IPS DF 6.9 (cell line): ENCODE measurements around the gene PANX2.
"Not testable (repeated sequence)": the region's sequence is repeated elsewhere in the genome, so short reads cannot be mapped to it uniquely, and the experiment has no call there.

ENCODE experiments used
- DNase-seq: peaks from one replicate; pipeline ENCODE4 v3.0.0-alpha.2; 2013; ENCODE audit warnings: low read depth, low spot score
- H3K27ac ChIP-seq: one replicate; pipeline ENCODE4 v1.5.1; 2013; ENCODE audit warnings: low read length, control low read depth
- H3K27me3 ChIP-seq: 2 replicates; pipeline ENCODE4 v1.6.1; 2013; ENCODE audit warnings: mild to moderate bottlenecking, low read length; ENCODE audit not compliant: control insufficient read depth, insufficient read depth
- H3K36me3 ChIP-seq: 2 replicates; pipeline ENCODE4 v1.6.1; 2013; ENCODE audit warnings: low read length; ENCODE audit not compliant: control insufficient read depth, insufficient read depth
- H3K4me1 ChIP-seq: 2 replicates; pipeline ENCODE4 v1.6.1; 2013; ENCODE audit warnings: low read length; ENCODE audit not compliant: control insufficient read depth, insufficient read depth
- H3K4me3 ChIP-seq: 2 replicates; pipeline ENCODE4 v1.5.1; 2013; ENCODE audit warnings: mild to moderate bottlenecking, low read length
- H3K9me3 ChIP-seq: 2 replicates; pipeline ENCODE4 v1.6.1; 2013; ENCODE audit warnings: low read length, inconsistent platforms; ENCODE audit not compliant: control insufficient read depth, insufficient read depth
- WGBS: extraction: QIAGEN DNeasy Blood & Tissue Kit; methylation state at CpG from one replicate; pipeline ENCODE4 v1.1.7; 2013; ENCODE audit warnings: mixed read lengths, missing lambda C conversion rate; ENCODE audit not compliant: insufficient read length, insufficient coverage; 5-methylcytosine and 5-hydroxymethylcytosine counted together

The PANX2 gene

DNA sequence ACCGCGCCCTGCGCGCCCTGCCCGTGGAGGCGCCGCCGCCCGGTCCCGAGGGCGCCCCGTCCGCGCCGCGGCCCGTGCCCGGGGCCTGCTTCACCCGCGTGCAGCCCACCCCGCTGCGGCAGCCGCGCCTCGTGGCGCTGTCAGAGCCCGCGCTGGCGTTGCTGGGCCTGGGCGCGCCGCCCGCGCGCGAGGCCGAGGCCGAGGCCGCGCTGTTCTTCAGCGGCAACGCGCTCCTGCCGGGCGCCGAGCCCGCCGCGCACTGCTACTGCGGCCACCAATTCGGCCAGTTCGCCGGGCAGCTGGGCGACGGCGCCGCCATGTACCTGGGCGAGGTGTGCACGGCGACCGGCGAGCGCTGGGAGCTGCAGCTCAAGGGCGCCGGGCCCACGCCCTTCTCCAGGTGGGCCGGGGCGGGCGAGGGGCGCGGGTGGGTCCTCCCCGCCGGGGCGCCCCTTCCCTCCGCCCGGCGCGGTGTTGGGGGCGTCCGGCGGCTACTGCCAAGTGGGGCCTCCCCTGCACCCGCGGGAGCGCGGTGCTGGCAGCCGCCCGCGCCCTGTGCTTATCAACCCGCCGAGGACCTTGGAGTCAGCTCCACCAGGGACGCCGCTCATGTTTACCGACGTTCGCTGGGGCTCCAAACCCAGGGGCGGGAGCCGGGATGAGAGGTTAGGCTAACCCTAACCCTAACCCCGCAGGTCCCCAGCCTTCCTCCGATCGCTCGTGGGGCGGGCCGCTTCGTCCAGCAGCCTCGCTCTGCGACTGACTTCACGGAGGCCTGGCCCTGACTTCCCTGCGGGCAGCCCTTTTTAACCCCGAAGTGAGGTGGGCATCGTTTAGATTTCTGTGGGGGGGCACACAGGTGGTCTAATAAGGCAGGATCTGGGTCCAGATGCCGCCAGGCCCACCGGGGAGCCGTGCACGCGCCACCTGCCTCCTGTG is 30.9 kb downstream of the PANX2 start:
- H3K4me1 ChIP-seq, result peaks cover 2% of the 10 kb centered on the region
- no peak overlapping the region for H3K27ac ChIP-seq
- DNase-seq, result no peak

DNA sequence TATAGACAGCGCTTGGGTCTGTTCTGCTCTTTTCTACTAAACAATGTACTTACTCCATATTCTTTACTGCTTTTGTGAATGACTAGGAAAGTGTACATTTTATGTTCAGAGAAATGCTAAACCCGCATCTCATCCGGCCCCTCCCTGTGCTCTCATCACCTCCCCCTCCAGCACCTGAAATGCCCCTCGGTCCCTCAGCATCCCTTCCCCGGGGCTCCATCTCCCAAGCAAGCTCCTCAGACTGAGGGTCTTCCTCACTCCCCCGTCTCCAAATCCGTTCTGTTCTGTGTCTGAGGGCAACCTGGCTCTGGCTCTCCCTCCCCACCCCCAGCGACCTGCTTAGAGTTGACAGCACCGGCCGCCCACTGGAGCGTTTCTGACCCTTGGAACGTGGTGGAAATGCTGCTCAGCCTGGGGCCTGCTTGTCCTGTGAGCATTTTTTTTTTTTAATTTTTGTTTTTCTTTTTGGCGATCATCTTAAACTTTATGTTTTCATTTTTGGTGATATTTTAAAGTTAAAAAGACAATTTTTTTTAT is 31.7 kb downstream of the PANX2 start:
- DNase-seq, result no peak
- Histone ChIP-seq H3K9me3 (no peaks in the 10 kb centered on the region), H3K27me3 (no peaks in the 10 kb centered on the region), H3K36me3 (peaks cover 8% of the 10 kb centered on the region), H3K4me3 (peak overlapping the region; percentile 81; the same call in 1 of the 2 replicates), H3K27ac (no peak overlapping the region), H3K4me1 (peaks cover 2% of the 10 kb centered on the region)
- WGBS, result no CpG with 5 or more reads among the region's 13 CpGs

More for the DNA sequence above, 30.9 kb downstream of the PANX2 start:
- no CpG with 5 or more reads among the region's 115 CpGs for WGBS
- H3K9me3 ChIP-seq, result no peaks in the 10 kb centered on the region
- peaks cover 8% of the 10 kb centered on the region for H3K36me3 ChIP-seq
- no peaks in the 10 kb centered on the region for H3K27me3 ChIP-seq
- H3K4me3 ChIP-seq, result peak overlapping the region; percentile 81

DNA sequence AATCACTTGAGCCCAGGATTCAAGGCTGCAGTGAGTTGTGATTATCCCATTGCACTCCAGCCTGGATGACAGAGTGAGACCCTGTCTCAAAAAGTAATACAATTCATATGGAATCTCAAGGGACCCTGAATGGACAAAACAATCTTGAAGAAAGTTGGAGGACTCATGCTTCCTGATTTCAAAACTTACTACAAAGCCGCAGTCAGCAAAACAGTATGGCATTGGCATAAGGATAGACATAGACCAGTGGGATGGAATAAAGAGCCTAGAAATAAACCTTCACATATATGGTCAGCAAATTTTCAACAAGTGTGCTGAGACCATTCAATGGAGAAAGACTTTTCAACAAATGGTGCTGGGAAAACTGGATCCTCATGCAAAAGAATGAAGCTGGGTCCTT is 32.8 kb downstream of the PANX2 start:
- H3K9me3 ChIP-seq, result no peaks in the 10 kb centered on the region
- WGBS, result no CpG with 5 or more reads among the region's 1 CpG
- peaks cover 6% of the 10 kb centered on the region for H3K36me3 ChIP-seq

DNA sequence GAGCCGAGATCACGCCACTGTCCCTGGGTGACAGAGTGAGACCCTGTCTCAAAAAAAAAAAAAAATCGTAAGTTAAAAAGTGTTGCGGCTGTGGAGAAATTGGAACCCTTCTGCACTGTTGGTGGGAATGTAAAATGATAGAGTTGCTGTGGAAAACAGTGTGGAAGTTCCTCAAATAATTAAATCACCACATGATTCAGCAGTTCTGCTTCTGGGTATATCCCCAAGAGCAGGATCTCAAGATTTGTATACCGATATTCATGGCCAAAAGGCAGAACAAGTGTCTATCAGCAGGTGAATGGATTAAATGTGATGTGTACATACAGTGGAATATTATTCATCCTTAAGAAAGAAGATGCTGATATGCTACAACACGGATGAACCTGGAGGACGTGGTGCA is 34.0 kb downstream of the PANX2 start:
- WGBS, result no CpG with 5 or more reads among the region's 7 CpGs
- Histone ChIP-seq H3K27ac (no peak overlapping the region), H3K4me1 (peaks cover 1% of the 10 kb centered on the region), H3K36me3 (peaks cover 8% of the 10 kb centered on the region), H3K9me3 (no peaks in the 10 kb centered on the region), H3K4me3 (no peak overlapping the region), H3K27me3 (no peaks in the 10 kb centered on the region)
- no peak for DNase-seq

More for the DNA sequence above, 32.8 kb downstream of the PANX2 start:
- Histone ChIP-seq H3K27me3 (no peaks in the 10 kb centered on the region), H3K4me3 (no peak overlapping the region), H3K27ac (no peak overlapping the region), H3K4me1 (peaks cover 2% of the 10 kb centered on the region)
- no peak for DNase-seq

DNA sequence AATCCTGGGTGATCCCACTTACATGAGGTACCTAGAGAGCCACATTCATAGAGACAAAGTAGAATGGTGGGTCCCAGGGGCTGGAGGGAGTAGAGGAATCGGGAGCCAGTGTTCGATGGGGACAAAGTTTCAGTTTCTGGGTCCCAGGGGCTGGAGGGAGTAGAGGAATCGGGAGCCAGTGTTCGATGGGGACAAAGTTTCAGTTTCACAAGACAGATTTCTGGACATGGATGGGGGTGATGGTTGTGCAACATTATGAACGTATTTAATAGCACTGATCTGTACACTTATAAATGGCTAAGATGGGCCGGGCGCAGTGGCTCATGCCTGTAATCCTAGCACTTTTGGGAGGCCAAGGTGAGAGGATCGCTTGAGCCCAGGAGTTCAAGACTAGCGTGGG is 34.5 kb downstream of the PANX2 start:
- not testable (repeated sequence) for H3K27ac ChIP-seq, H3K4me3 ChIP-seq, H3K27me3 ChIP-seq, H3K36me3 ChIP-seq, DNase-seq, H3K9me3 ChIP-seq, H3K4me1 ChIP-seq
- WGBS, result no CpG with 5 or more reads among the region's 9 CpGs

DNA sequence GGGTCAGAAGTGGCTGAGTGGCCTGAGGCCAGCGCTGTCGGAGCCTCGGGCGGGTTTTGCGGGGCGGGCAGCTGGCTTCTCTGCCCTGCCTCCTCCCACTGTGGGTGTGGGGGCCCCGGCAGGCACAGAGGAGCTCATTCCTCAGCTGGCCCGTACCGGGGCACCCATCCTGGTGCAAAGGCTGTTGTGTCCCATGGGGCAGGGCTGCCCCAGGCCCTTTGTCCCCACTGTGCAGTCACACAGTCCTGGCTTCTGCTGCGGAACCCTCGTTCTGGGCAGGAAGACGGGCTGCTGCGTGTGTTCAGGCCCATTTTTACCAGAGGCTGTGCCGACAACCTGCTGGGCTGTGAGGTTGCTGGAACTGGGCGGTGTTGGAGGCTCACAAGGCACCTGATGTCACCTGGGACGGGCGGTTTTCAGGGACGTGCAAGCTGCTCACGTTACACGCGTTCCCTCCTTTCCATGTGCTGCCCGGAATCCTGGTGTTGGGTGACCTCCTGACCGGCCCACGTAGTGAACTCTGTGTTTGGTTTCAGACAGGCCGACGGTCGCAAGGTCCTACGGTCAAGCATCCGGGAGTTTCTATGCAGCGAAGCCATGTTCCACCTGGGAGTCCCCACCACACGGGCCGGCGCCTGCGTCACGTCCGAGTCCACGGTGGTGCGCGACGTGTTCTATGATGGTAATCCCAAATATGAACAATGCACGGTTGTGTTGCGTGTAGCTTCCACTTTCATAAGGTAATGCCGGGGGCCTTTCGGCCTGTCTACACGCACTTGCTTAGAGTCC is 35.4 kb downstream of the PANX2 start:
- no peak for DNase-seq
- H3K36me3 ChIP-seq, result peaks cover 13% of the 10 kb centered on the region
- no peaks in the 10 kb centered on the region; the same call in 1 of the 2 replicates for H3K4me1 ChIP-seq
- H3K4me3 ChIP-seq, result no peak overlapping the region
- no CpG with 5 or more reads among the region's 45 CpGs for WGBS
- no peak overlapping the region for H3K27ac ChIP-seq
- no peaks in the 10 kb centered on the region for H3K9me3 ChIP-seq
- H3K27me3 ChIP-seq, result no peaks in the 10 kb centered on the region

DNA sequence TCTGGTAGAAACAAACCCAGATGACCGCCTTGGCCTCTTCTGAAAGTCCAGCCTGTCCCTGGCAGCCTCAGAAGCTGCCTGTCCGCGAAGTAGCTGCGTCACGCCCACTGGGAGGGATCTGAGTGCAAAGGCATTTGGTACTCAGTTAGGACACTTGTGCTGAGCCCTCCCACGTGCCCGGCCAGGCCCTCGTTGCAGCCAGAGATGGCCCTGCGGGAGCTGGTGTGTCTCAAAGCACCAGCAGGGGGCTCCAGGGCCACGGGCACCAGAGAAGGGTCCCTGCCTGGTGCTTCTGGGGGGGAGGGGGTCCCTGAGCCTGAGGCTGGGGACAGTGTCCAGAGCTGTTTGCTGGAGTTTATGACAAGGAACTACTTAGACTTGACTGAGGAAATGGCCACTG is 36.1 kb downstream of the PANX2 start:
- no peaks in the 10 kb centered on the region; the same call in 1 of the 2 replicates for H3K4me1 ChIP-seq
- H3K36me3 ChIP-seq, result peaks cover 13% of the 10 kb centered on the region
- no peak for DNase-seq
- H3K27me3 ChIP-seq, result no peaks in the 10 kb centered on the region
- H3K9me3 ChIP-seq, result no peaks in the 10 kb centered on the region
- no peak overlapping the region for H3K27ac ChIP-seq
- H3K4me3 ChIP-seq, result no peak overlapping the region
- WGBS, result no CpG with 5 or more reads among the region's 10 CpGs

DNA sequence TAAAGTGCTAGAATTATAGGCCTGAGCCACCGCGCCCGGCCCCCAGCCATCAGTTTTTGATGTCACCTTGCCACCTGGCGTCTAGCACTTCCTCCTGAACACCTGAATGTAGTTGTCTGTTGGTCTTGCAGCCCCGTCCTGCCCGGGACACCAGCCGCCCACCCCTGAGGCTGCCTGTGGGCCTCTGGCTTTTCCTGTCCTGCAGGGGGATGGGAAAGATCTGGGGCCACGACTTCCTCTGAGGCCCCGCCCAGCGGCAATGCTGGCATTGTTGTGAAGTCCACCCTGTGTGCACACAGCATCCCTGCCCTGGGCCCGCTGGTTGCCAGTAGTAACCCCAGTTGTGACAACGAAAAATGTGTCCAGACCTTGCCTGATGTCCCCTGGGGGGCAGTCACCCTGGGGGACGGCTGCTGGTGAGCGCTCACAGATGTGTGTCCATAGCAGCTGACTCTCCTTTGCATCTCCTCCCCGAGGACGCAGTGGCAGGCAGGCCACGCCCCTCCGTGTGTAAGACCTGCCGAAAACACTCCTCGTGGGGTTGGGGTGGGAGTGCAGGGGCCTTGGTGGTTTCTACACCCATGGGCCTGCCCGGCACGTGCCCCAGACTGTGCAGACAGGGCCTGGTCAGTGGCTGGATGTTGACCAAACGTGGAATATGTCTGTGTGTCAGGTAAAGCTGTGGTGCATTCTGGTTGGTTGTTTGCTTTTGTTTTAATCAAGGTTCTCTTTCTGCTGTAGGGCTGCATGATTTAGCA is 37.0 kb downstream of the PANX2 start:
- H3K36me3 ChIP-seq, result peaks cover 16% of the 10 kb centered on the region

DNA sequence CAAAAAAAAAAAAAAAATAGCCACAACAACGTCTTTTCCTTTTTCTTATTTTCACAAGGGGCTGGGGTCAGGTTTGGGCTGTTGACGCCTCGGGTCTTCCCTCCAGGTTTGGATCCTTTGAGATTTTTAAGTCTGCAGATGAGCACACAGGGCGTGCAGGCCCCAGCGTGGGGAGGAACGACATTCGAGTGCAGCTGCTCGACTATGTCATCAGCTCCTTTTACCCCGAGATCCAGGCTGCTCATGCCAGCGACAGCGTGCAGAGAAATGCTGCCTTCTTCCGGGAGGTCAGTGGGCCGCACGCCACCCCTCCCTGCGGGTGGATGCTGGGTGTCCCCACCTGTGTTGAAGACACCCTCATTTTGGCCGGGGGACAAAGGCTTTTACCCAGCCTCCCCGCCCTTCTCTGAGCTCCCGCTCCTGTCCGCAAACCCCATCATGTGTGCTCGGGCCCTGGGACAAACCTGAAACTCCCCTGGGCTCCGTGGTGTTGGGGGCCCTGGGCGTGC is 38.0 kb downstream of the PANX2 start:
- no CpG with 5 or more reads among the region's 22 CpGs for WGBS
- H3K4me3 ChIP-seq, result no peak overlapping the region
- H3K36me3 ChIP-seq, result peaks cover 17% of the 10 kb centered on the region
- no peak overlapping the region for H3K27ac ChIP-seq
- H3K9me3 ChIP-seq, result no peaks in the 10 kb centered on the region
- no peaks in the 10 kb centered on the region; the same call in 1 of the 2 replicates for H3K4me1 ChIP-seq
- H3K27me3 ChIP-seq, result no peaks in the 10 kb centered on the region
- no peak for DNase-seq

More for the DNA sequence above, 37.0 kb downstream of the PANX2 start:
- H3K27me3 ChIP-seq, result no peaks in the 10 kb centered on the region
- H3K4me1 ChIP-seq, result no peaks in the 10 kb centered on the region; the same call in 1 of the 2 replicates
- H3K4me3 ChIP-seq, result no peak overlapping the region
- no peak for DNase-seq
- no peaks in the 10 kb centered on the region for H3K9me3 ChIP-seq
- no CpG with 5 or more reads among the region's 23 CpGs for WGBS
- H3K27ac ChIP-seq, result no peak overlapping the region
